Tibial nerve (tissue), 4 donors: ENCODE data around the gene SLC2A14. TPM values are rescaled to one million over a fixed set of nuclear protein-coding genes. Genes with fewer than 3 reads are reported as not detected.
"Not testable (repeated sequence)": the region's sequence is repeated elsewhere in the genome, so short reads cannot be mapped to it uniquely, and the experiment has no call there.

Experiments
- DNase-seq, 2 donors: peaks; one replicate each; pipeline ENCODE4 v3.0.0-alpha.2; 2019; ENCODE audit warnings: low spot score in 2 of 2
- H3K27ac ChIP-seq, 4 donors: fragments of 200-600 bp; sonication (generic) in 3 of 4; one replicate each; pipeline ENCODE4 v1.5.1; 2017 to 2019; ENCODE audit warnings: mild to moderate bottlenecking in 1 of 4
- H3K27me3 ChIP-seq, 2 donors: fragments of 200-600 bp; sonication (generic) in 1 of 2; one replicate each; pipeline versions ENCODE4 v1.5.1 to v1.6.0; 2017 to 2019
- H3K36me3 ChIP-seq, 3 donors: fragments of 200-600 bp; sonication (generic); one replicate each; pipeline ENCODE4 v1.5.1; 2018 to 2019
- H3K4me1 ChIP-seq, 4 donors: fragments of 200-600 bp; sonication (generic) in 3 of 4; one replicate each; pipeline ENCODE4 v1.5.1; 2017 to 2019
- H3K4me3 ChIP-seq, 4 donors: fragments of 200-600 bp; sonication (generic) in 3 of 4; one replicate each; pipeline ENCODE4 v1.5.1; 2017 to 2019; ENCODE audit warnings: mild to moderate bottlenecking in 1 of 4, moderate library complexity in 1 of 4
- H3K9me3 ChIP-seq, 4 donors: fragments of 200-600 bp; sonication (generic) in 3 of 4; one replicate each; pipeline ENCODE4 v1.5.1; 2017 to 2019
- CTCF ChIP-seq, 5 experiments: fragments of 200-600 bp in 3 of 5; fragments of 450-650 bp in 2 of 5; sonication (generic) in 3 of 5; IDR thresholded peaks; one replicate each; pipeline ENCODE4 v1.5.1; 2016 to 2019; ENCODE audit warnings: antibody characterized with exemption in 5 of 5, mild to moderate bottlenecking in 3 of 5, moderate library complexity in 2 of 5
- EP300 ChIP-seq, 2 donors: sonication (generic); formaldehyde crosslinking; IDR thresholded peaks; one replicate each; pipeline ENCODE4 v1.6.1; 2017; ENCODE audit warnings: antibody characterized with exemption in 2 of 2, mild to moderate bottlenecking in 1 of 2
- POLR2A ChIP-seq, 2 donors: fragments of 450-650 bp; IDR thresholded peaks; one replicate each; pipeline ENCODE4 v1.6.1; 2017; ENCODE audit warnings: antibody characterized with exemption in 2 of 2, mild to moderate bottlenecking in 2 of 2, moderate library complexity in 2 of 2
- WGBS, 2 donors: methylation state at CpG; one replicate each; pipeline ENCODE4 v1.1.5; 2018; 5-methylcytosine and 5-hydroxymethylcytosine counted together
- total RNA-seq, 4 donors: library from RNA; depleted of rRNA; stranded (reverse); fragments of >200 nt; gene quantifications; one replicate each; pipeline ENCODE4 v1.1.0, GENCODE V29; 2016

Gene SLC2A14
- 10 to 100 TPM in 1 of 4 donors, 1 to 10 TPM in 2, not detected in 1; 3.7 to 26.7 (median 4.4) TPM for total RNA-seq

- H3K9me3 ChIP-seq: no peaks in the 10 kb centered on the region
- no peak for DNase-seq
- 19 to 20% methylated on average over 32 to 65 of the region's 65 CpGs for WGBS, 2 donors
- H3K4me1 ChIP-seq: peaks cover 0 to 7% (median 0%) of the 10 kb centered on the region in 4 donors
- H3K27me3 ChIP-seq: peaks cover 0 to 27% of the 10 kb centered on the region in 2 donors
- H3K36me3 ChIP-seq: no peaks in the 10 kb centered on the region
- no peak within 1 kb of the TSS for H3K27ac ChIP-seq
- peak within 1 kb of the TSS in 1 of 4 donors; percentile 33 for H3K4me3 ChIP-seq
- TF ChIP-seq CTCF (IDR thresholded peaks at IDR 0.05): no peak
- no peak for TF ChIP-seq EP300 (IDR thresholded peaks at IDR 0.05)
- TF ChIP-seq POLR2A (IDR thresholded peaks at IDR 0.05): no peak
Measured at GRCh38 chr12:7872566-7873319, at the start of gene SLC2A14. Gene SLC2A14 (minus strand): TSS chr12:7872915. CDS start chr12:7869880, 3,035 bp downstream.

GRCh38 chr12:7921181-7921580 is 48.5 kb upstream of the SLC2A14 start:
- not testable (repeated sequence) for H3K27ac ChIP-seq, H3K9me3 ChIP-seq, H3K27me3 ChIP-seq, H3K4me1 ChIP-seq, H3K4me3 ChIP-seq, DNase-seq
- H3K36me3 ChIP-seq: peaks cover 4 to 80% (median 14%) of the 10 kb centered on the region in 3 donors
- peak in 1 of 2 donors; percentile 33 for TF ChIP-seq EP300 (IDR thresholded peaks at IDR 0.05)
- WGBS, 2 donors: 87 to 88% methylated on average over 12 of the region's 12 CpGs

- H3K4me1 ChIP-seq, H3K4me3 ChIP-seq, H3K9me3 ChIP-seq, H3K27ac ChIP-seq, DNase-seq, H3K27me3 ChIP-seq: not testable (repeated sequence)
- WGBS, 2 donors: 84 to 92% methylated on average over 7 of the region's 7 CpGs
- peaks cover 0 to 56% (median 11%) of the 10 kb centered on the region in 3 donors for H3K36me3 ChIP-seq
Measured at GRCh38 chr12:7918268-7918590, 45.5 kb upstream of the SLC2A14 start.

GRCh38 chr12:7917392-7918267 is 44.9 kb upstream of the SLC2A14 start:
- WGBS, 2 donors: 92 to 93% methylated on average over 19 of the region's 19 CpGs
- TF ChIP-seq CTCF (IDR thresholded peaks at IDR 0.05) (no peak), EP300 (IDR thresholded peaks at IDR 0.05) (no peak), POLR2A (IDR thresholded peaks at IDR 0.05) (no peak)
- no peak for DNase-seq

GRCh38 chr12:7916936-7917335 is 44.2 kb upstream of the SLC2A14 start:
- DNase-seq: no peak

More at GRCh38 chr12:7917392-7918267, 44.9 kb upstream of the SLC2A14 start:
- H3K4me3 ChIP-seq: no peak overlapping the region
- peaks cover 0 to 50% (median 6%) of the 10 kb centered on the region in 3 donors for H3K36me3 ChIP-seq
- no peak overlapping the region for H3K27ac ChIP-seq
- H3K4me1 ChIP-seq: no peaks in the 10 kb centered on the region
- H3K9me3 ChIP-seq: no peaks in the 10 kb centered on the region
- H3K27me3 ChIP-seq: no peaks in the 10 kb centered on the region

More at GRCh38 chr12:7916936-7917335, 44.2 kb upstream of the SLC2A14 start:
- Histone ChIP-seq H3K27ac (no peak overlapping the region), H3K4me3 (no peak overlapping the region), H3K27me3 (no peaks in the 10 kb centered on the region), H3K4me1 (no peaks in the 10 kb centered on the region), H3K9me3 (no peaks in the 10 kb centered on the region), H3K36me3 (peaks cover 0 to 43% (median 6%) of the 10 kb centered on the region in 3 donors)
- 42 to 64% methylated on average over 1 of the region's 1 CpG for WGBS, 2 donors
- TF ChIP-seq POLR2A (IDR thresholded peaks at IDR 0.05) (no peak), EP300 (IDR thresholded peaks at IDR 0.05) (no peak), CTCF (IDR thresholded peaks at IDR 0.05) (no peak)
